ENCODE data around the gene TMTC1.

- no peak for TF ChIP-seq POLR2A (IDR thresholded peaks at IDR 0.05)
- TF ChIP-seq CTCF (IDR thresholded peaks at IDR 0.05) = no peak
Measured at GRCh38 chr12:29537298-29537697, 246.4 kb downstream of the TMTC1 start.

Measured in heart left ventricle (tissue), 13 donors.